GM18498 (cell line): ENCODE measurements around the gene FGF11.
"Not testable (repeated sequence)": the region's sequence is repeated elsewhere in the genome, so short reads cannot be mapped to it uniquely, and the experiment has no call there.

Source experiments
- ATAC-seq: cut with Tn5 transposase; IDR thresholded peaks from one replicate; pipeline ENCODE4 v1.9.1; 2021; ENCODE audit warnings: mild to moderate bottlenecking, moderate library complexity; ENCODE audit not compliant: unreplicated experiment

FGF11 gene

GRCh38 chr17:7477392-7478275, 38.3 kb downstream of the FGF11 start:
- no peak for ATAC-seq

GRCh38 chr17:7478276-7479212, 39.2 kb downstream of the FGF11 start:
- no peak for ATAC-seq

GRCh38 chr17:7479213-7480088, 40.1 kb downstream of the FGF11 start, which contains the start of gene ZBTB4:
Gene ZBTB4, minus strand, starts transcription at chr17:7479631. Its CDS starts 12,830 bp downstream, at chr17:7466801.
- ATAC-seq: no peak

- ATAC-seq: no peak
Observed at GRCh38 chr17:7480089-7480384, 40.7 kb downstream of the FGF11 start.

GRCh38 chr17:7481275-7481674, 42.0 kb downstream of the FGF11 start, which contains the start of gene SLC35G6:
Gene SLC35G6, plus strand, starts transcription at chr17:7481446. Its CDS starts 71 bp downstream, at chr17:7481517.
- ATAC-seq: not testable (repeated sequence)

- ATAC-seq: not testable (repeated sequence)
Observed at GRCh38 chr17:7481842-7482741, 42.8 kb downstream of the FGF11 start.

GRCh38 chr17:7482742-7483088, 43.4 kb downstream of the FGF11 start:
- not testable (repeated sequence) for ATAC-seq

GRCh38 chr17:7483255-7484066, 44.1 kb downstream of the FGF11 start:
- peak; percentile 31 for ATAC-seq

GRCh38 chr17:7484067-7484918, 45.0 kb downstream of the FGF11 start, which contains the start of gene POLR2A:
Gene POLR2A, plus strand, starts transcription at chr17:7484366.
- peak; percentile 70 for ATAC-seq

GRCh38 chr17:7484919-7485377, 45.6 kb downstream of the FGF11 start:
- ATAC-seq: no peak

GRCh38 chr17:7486181-7486580, 46.9 kb downstream of the FGF11 start:
- no peak for ATAC-seq

GRCh38 chr17:7490144-7490543, 50.8 kb downstream of the FGF11 start:
- no peak for ATAC-seq

GRCh38 chr17:7491583-7491982, 52.3 kb downstream of the FGF11 start:
- no peak for ATAC-seq

GRCh38 chr17:7493941-7494340, 54.6 kb downstream of the FGF11 start:
- no peak for ATAC-seq
